Activated T-cell treated with anti-CD3 and anti-CD28 coated beads, Interleukin-2, amount 50 U/mL, for 4 hours (primary cell): ENCODE results near the gene GPC1. TPM values are rescaled to one million over a fixed set of nuclear protein-coding genes. Genes with fewer than 3 reads are reported as not detected.

ENCODE experiments used
- ATAC-seq, 2 donors: fragments of 200-7000 bp; cut with Tn5 transposase; one replicate each; pipeline ENCODE4 v1.10.0; 2021
- DNase-seq: peaks from one replicate; pipeline ENCODE4 v3.0.0-alpha.2; 2020
- H3K27me3 Mint-ChIP-seq: one replicate; pipeline ENCODE4 v1.8.0; 2021; ENCODE audit warnings: low read depth, mixed read lengths
- H3K36me3 Mint-ChIP-seq: one replicate; pipeline ENCODE4 v1.8.0; 2022; ENCODE audit warnings: mixed read lengths; ENCODE audit not compliant: insufficient read depth
- H3K4me1 Mint-ChIP-seq: one replicate; pipeline ENCODE4 v1.8.0; 2021; ENCODE audit warnings: low read depth, mixed read lengths
- H3K4me3 Mint-ChIP-seq: one replicate; pipeline ENCODE4 v1.8.0; 2021; ENCODE audit warnings: mild to moderate bottlenecking, moderate library complexity, mixed read lengths
- H3K9me3 Mint-ChIP-seq: one replicate; pipeline ENCODE4 v1.8.0; 2021; ENCODE audit warnings: mixed read lengths
- total RNA-seq, 3 donors: library from RNA; stranded (reverse); gene quantifications; one replicate each; pipeline ENCODE4 v1.2.1, GENCODE V29; 2021

Gene GPC1
- total RNA-seq, 3 donors from 2014 or later, result 3.7 to 6.3 (median 5.9) TPM

DNA sequence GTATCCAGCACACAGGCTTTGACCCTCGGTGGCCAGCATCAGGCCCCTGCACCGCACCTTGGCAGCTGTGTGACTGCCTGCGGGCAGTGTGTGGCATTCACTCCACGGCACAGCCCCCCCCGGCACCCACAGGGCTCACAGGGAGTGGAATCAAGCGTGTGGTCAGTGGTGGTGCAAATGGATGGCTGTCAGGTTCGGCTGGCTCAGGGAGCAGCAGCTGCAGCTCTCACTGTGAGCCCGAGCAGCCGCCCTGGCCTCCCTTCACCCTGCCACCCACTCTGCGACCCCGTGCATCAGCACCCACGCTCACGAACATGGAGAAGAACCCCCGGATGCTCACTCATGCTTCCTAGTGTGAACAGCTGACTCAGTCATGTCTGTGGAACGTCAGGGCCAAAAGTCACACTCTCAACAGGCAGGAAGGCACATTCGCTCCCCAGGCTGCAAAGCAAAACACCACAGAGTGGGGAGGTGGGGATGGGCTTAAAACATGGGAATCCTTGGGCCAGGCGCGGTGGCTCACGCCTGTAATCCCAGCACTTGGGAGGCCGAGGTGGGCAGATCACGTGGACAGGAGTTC lies 41.5 kb upstream of the GPC1 start:
- H3K4me1 Mint-ChIP-seq, result peaks cover 12% of the 10 kb centered on the region
- no peaks in the 10 kb centered on the region for H3K36me3 Mint-ChIP-seq
- peak; percentile 1 for DNase-seq
- no peaks in the 10 kb centered on the region for H3K27me3 Mint-ChIP-seq
- no peak overlapping the region for H3K4me3 Mint-ChIP-seq
- no peak for ATAC-seq
- H3K9me3 Mint-ChIP-seq, result no peaks in the 10 kb centered on the region

GRCh38 chr2:240394549-240394948 lies 40.9 kb upstream of the GPC1 start:
- H3K36me3 Mint-ChIP-seq, result no peaks in the 10 kb centered on the region
- DNase-seq, result no peak
- no peak overlapping the region for H3K4me3 Mint-ChIP-seq
- no peak for ATAC-seq
- no peaks in the 10 kb centered on the region for H3K27me3 Mint-ChIP-seq
- H3K4me1 Mint-ChIP-seq, result peaks cover 12% of the 10 kb centered on the region
- no peaks in the 10 kb centered on the region for H3K9me3 Mint-ChIP-seq

GRCh38 chr2:240395448-240395847 lies 40.0 kb upstream of the GPC1 start:
- Mint-ChIP-seq H3K9me3 (no peaks in the 10 kb centered on the region), H3K4me3 (no peak overlapping the region), H3K4me1 (peaks cover 10% of the 10 kb centered on the region), H3K36me3 (no peaks in the 10 kb centered on the region), H3K27me3 (no peaks in the 10 kb centered on the region)
- DNase-seq (no peak), ATAC-seq (no peak)

- Mint-ChIP-seq H3K36me3 (no peaks in the 10 kb centered on the region), H3K9me3 (no peaks in the 10 kb centered on the region), H3K4me1 (peaks cover 10% of the 10 kb centered on the region), H3K27me3 (no peaks in the 10 kb centered on the region), H3K4me3 (no peak overlapping the region)
- DNase-seq (no peak), ATAC-seq (no peak)
These were observed 39.4 kb upstream of the GPC1 start for GRCh38 chr2:240395896-240396622.

GRCh38 chr2:240396623-240397541 lies 38.6 kb upstream of the GPC1 start:
- ATAC-seq (no peak), DNase-seq (no peak)
- Mint-ChIP-seq H3K9me3 (no peaks in the 10 kb centered on the region), H3K4me1 (peaks cover 10% of the 10 kb centered on the region), H3K36me3 (no peaks in the 10 kb centered on the region), H3K4me3 (no peak overlapping the region), H3K27me3 (no peaks in the 10 kb centered on the region)

- H3K36me3 Mint-ChIP-seq, result no peaks in the 10 kb centered on the region
- no peaks in the 10 kb centered on the region for H3K9me3 Mint-ChIP-seq
- no peak for ATAC-seq
- H3K27me3 Mint-ChIP-seq, result no peaks in the 10 kb centered on the region
- no peak overlapping the region for H3K4me3 Mint-ChIP-seq
- H3K4me1 Mint-ChIP-seq, result peaks cover 10% of the 10 kb centered on the region
- no peak for DNase-seq
These were observed 37.9 kb upstream of the GPC1 start for GRCh38 chr2:240397542-240397916.

DNA sequence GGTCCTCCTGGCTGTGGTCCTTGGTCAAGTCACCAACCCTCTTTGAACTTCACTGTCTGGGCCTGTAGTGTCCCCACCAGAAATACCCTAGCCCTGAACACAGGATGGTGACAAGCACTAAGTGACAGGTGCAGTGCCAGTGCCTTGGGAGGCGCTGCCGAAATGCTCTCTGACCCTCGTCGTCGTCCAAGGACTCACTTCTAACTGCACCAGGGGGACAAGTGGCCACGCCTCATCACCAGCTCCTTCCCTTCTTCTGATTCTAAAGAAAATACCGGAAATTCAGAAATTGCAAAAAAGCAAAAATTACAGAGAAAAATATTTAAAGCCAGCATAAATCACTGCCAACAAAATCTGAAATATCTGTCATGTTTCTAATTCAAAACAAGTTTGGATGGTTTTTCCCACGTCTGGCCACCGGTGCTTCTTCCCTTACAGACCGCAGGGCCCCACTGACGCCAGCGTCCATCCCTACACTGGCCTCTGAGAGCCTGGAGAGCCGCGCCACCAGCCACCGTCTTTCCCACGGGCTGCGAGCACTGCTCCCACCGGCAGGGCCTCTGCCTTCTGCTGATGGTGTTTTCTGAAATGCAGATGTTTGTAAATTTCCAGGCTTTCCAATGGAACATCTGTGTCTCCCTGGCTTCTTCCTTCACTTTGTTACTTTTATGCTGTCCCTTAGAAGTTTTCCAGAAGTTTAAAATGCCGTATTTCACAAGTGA lies 37.4 kb upstream of the GPC1 start:
- H3K9me3 Mint-ChIP-seq, result no peaks in the 10 kb centered on the region
- H3K4me3 Mint-ChIP-seq, result no peak overlapping the region
- ATAC-seq (no peak), DNase-seq (no peak)
- no peaks in the 10 kb centered on the region for H3K27me3 Mint-ChIP-seq
- H3K36me3 Mint-ChIP-seq, result no peaks in the 10 kb centered on the region
- H3K4me1 Mint-ChIP-seq, result peaks cover 11% of the 10 kb centered on the region

- no peaks in the 10 kb centered on the region for H3K9me3 Mint-ChIP-seq
- no peak overlapping the region for H3K4me3 Mint-ChIP-seq
- H3K27me3 Mint-ChIP-seq, result no peaks in the 10 kb centered on the region
- ATAC-seq (no peak), DNase-seq (no peak)
- no peaks in the 10 kb centered on the region for H3K36me3 Mint-ChIP-seq
- peaks cover 16% of the 10 kb centered on the region for H3K4me1 Mint-ChIP-seq
These were observed 36.7 kb upstream of the GPC1 start for GRCh38 chr2:240398661-240399267.

- Mint-ChIP-seq H3K27me3 (no peaks in the 10 kb centered on the region), H3K36me3 (no peaks in the 10 kb centered on the region), H3K9me3 (no peaks in the 10 kb centered on the region), H3K4me1 (peaks cover 19% of the 10 kb centered on the region), H3K4me3 (no peak overlapping the region)
- DNase-seq, result no peak
- no peak for ATAC-seq
These were observed 35.8 kb upstream of the GPC1 start for GRCh38 chr2:240399419-240400324.

DNA sequence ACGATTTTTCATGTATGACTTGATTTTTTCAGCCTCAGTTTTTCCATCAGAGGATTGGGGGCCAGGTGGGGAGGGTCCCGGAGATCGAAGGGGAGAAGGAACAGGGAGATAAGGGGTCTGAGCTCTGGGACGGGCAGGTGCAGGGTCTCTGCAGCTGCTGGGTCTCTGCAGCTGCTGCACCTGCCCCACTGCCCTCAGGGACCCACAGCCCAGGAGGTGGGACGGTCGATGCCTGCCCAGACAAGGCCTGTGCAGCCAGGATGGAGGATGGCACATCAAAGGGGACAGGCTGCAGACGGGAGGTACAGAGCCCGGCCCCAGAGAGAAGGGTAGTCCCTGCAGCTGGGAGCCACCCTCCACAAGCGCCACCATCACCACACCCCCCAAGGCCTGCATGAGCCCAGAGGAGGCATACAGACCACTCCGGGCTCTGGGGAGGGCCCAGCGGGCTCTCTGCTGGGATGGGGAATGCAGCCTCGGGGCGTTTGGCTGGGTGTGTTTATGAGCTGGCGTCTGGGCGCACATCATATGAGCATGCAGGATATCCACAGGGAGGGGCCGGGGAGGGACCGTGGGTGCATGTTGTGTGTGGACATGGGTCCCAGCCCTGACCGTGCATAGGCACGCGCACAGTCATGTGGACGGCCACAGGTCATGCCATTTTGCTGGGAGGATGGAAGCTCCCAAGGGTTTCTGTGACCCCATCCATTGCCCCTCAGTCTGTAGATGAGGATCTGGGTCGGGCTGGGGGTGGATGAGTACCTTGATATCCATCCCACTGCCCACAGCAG lies 34.9 kb upstream of the GPC1 start:
- no peak for DNase-seq
- Mint-ChIP-seq H3K4me1 (peaks cover 19% of the 10 kb centered on the region), H3K9me3 (no peaks in the 10 kb centered on the region)

GRCh38 chr2:240401308-240401707 lies 34.2 kb upstream of the GPC1 start:
- H3K4me3 Mint-ChIP-seq, result no peak overlapping the region
- H3K36me3 Mint-ChIP-seq, result no peaks in the 10 kb centered on the region
- no peaks in the 10 kb centered on the region for H3K27me3 Mint-ChIP-seq
- no peaks in the 10 kb centered on the region for H3K9me3 Mint-ChIP-seq
- peaks cover 19% of the 10 kb centered on the region for H3K4me1 Mint-ChIP-seq
- no peak for ATAC-seq
- no peak for DNase-seq

More for the DNA sequence above, 34.9 kb upstream of the GPC1 start:
- no peaks in the 10 kb centered on the region for H3K27me3 Mint-ChIP-seq
- no peak for ATAC-seq
- H3K36me3 Mint-ChIP-seq, result no peaks in the 10 kb centered on the region
- H3K4me3 Mint-ChIP-seq, result no peak overlapping the region

DNA sequence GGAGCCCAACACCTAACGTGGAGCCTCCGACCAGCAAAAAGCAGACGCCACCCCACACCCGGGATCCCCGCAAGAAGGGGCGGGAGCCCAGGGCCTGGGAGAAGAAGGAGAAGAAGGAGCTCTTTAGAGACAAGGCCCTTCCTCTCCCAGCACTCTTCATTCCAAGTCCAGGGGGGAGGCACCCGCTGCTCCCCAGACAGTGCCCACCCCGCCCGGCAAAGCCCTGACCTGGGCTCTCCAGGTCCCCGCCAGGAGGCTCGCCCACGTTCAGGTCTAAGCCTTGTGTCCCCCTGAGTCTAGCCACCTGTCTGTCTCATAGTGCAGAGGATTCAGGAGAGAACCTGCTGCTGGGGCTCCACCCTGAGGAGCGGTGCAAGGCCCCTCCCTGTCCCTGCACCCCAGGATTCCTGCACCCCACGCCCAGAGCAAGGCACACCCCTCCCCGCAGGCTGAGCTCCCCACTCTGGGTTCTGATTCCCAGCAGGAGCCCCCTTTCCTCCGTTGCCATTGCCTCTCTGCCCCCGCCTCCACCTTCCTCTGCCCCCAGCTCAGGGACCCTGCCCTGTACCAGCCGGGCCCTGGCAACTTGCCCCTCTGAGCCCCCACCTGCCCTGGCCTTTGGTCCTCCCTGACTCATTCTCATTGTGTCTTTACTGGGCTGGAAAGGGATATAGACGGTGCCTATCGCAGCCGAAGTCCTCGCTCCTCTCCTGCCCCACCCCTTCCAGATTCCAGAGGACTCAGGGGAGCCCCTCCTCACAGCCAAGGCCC lies 33.5 kb upstream of the GPC1 start:
- no peak overlapping the region for H3K4me3 Mint-ChIP-seq
- H3K36me3 Mint-ChIP-seq, result no peaks in the 10 kb centered on the region
- H3K9me3 Mint-ChIP-seq, result no peaks in the 10 kb centered on the region
- DNase-seq (no peak), ATAC-seq (no peak)
- H3K4me1 Mint-ChIP-seq, result peaks cover 19% of the 10 kb centered on the region
- H3K27me3 Mint-ChIP-seq, result no peaks in the 10 kb centered on the region
